ENCODE results near the gene SPTLC1. TPM values are rescaled to one million over a fixed set of nuclear protein-coding genes. Genes with fewer than 3 reads are reported as not detected.

The SPTLC1 gene
- total RNA-seq, 1 experiment from 2014 or later, result 110 TPM

- peak; percentile 39 for DNase-seq (ENCODE audit: extremely low read depth, low read depth)
Observed at GRCh38 chr9:92100237-92100911, 14.8 kb downstream of the SPTLC1 start.

- DNase-seq (ENCODE audit: extremely low read depth, low read depth), result no peak
Observed at GRCh38 chr9:92098638-92099037, 16.6 kb downstream of the SPTLC1 start.

GRCh38 chr9:92097997-92098482 is 17.2 kb downstream of the SPTLC1 start:
- DNase-seq (ENCODE audit: extremely low read depth, low read depth), result peak; percentile 89

GRCh38 chr9:92095236-92095635 is 20.0 kb downstream of the SPTLC1 start:
- no peak for DNase-seq (ENCODE audit: extremely low read depth, low read depth)

- no peak for DNase-seq (ENCODE audit: extremely low read depth, low read depth)
Observed at GRCh38 chr9:92094655-92095054, 20.6 kb downstream of the SPTLC1 start.

GRCh38 chr9:92077888-92078287 is 37.3 kb downstream of the SPTLC1 start:
- no peak for DNase-seq (ENCODE audit: extremely low read depth, low read depth)

GRCh38 chr9:92071634-92072033 is 43.6 kb downstream of the SPTLC1 start:
- DNase-seq (ENCODE audit: extremely low read depth, low read depth), result no peak

GRCh38 chr9:92066168-92066567 is 49.0 kb downstream of the SPTLC1 start:
- DNase-seq (ENCODE audit: extremely low read depth, low read depth), result no peak

GRCh38 chr9:92064711-92065110 is 50.5 kb downstream of the SPTLC1 start:
- DNase-seq (ENCODE audit: extremely low read depth, low read depth), result no peak

GRCh38 chr9:92061184-92061583 is 54.0 kb downstream of the SPTLC1 start:
- no peak for DNase-seq (ENCODE audit: extremely low read depth, low read depth)

GRCh38 chr9:92059661-92060060 is 55.6 kb downstream of the SPTLC1 start:
- DNase-seq (ENCODE audit: extremely low read depth, low read depth), result no peak

GRCh38 chr9:92058723-92059444 is 56.3 kb downstream of the SPTLC1 start:
- no peak for DNase-seq (ENCODE audit: extremely low read depth, low read depth)

- no peak for DNase-seq (ENCODE audit: extremely low read depth, low read depth)
Observed at GRCh38 chr9:92058026-92058425, 57.2 kb downstream of the SPTLC1 start.

- no peak for DNase-seq (ENCODE audit: extremely low read depth, low read depth)
Observed at GRCh38 chr9:92057226-92057625, 58.0 kb downstream of the SPTLC1 start.

- DNase-seq (ENCODE audit: extremely low read depth, low read depth), result no peak
Observed at GRCh38 chr9:92055624-92056023, 59.6 kb downstream of the SPTLC1 start.

GRCh38 chr9:92048924-92049625 is 66.1 kb downstream of the SPTLC1 start:
- DNase-seq (ENCODE audit: extremely low read depth, low read depth), result no peak

GRCh38 chr9:92047500-92047899 is 67.7 kb downstream of the SPTLC1 start:
- DNase-seq (ENCODE audit: extremely low read depth, low read depth), result no peak

GRCh38 chr9:92046676-92047075 is 68.5 kb downstream of the SPTLC1 start:
- DNase-seq (ENCODE audit: extremely low read depth, low read depth), result no peak

- no peak for DNase-seq (ENCODE audit: extremely low read depth, low read depth)
Observed at GRCh38 chr9:92044936-92045335, 70.3 kb downstream of the SPTLC1 start.

GRCh38 chr9:92043002-92043401 is 72.2 kb downstream of the SPTLC1 start:
- no peak for DNase-seq (ENCODE audit: extremely low read depth, low read depth)

- DNase-seq (ENCODE audit: extremely low read depth, low read depth), result no peak
Observed at GRCh38 chr9:92042260-92042659, 73.0 kb downstream of the SPTLC1 start.

- no peak for DNase-seq (ENCODE audit: extremely low read depth, low read depth)
Observed at GRCh38 chr9:92036756-92037155, 78.5 kb downstream of the SPTLC1 start.

Data from NCI-H460 (cell line).